OCI-LY1 (cell line): ENCODE results near the gene PDE1A.

Experiments used
- EZH2 ChIP-seq: fragments of 200-600 bp; sonication (generic), shearing (Covaris generic); IDR thresholded peaks from 2 replicates; pipeline ENCODE4 v1.8.0; 2017; ENCODE audit warnings: borderline replicate concordance, mixed run types, mild to moderate bottlenecking, antibody characterized with exemption, low read length, moderate library complexity, mixed read lengths
- TF ChIP-seq, protein P1 (sequence below): fragments of 200-600 bp; sonication (generic), shearing (Covaris generic); IDR thresholded peaks from 2 replicates; pipeline ENCODE4 v1.5.1; 2017; ENCODE audit warnings: mild to moderate bottlenecking, antibody characterized with exemption, low read length, moderate library complexity, mixed read lengths

DNA sequence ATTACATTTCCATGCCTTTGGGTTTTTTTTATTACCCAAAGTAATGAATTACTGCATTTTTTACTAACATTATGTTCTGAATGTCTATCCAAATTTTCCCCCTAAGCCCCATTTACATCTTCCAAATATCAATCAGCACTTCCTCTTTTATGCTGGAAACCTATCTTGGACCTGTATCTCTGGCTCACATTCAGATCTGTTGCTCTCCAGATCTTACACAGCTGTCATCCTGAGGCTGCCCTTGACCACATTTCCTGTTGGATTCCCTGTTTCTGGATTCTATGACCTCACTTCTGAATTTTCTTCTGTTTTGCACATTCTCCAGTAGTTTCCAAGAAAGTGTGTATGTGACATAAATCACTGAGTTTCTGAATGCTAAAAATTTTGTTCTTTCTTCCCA lies 146.7 kb downstream of the PDE1A start:
- no peak for TF ChIP-seq EZH2
- TF ChIP-seq, protein P1, sequence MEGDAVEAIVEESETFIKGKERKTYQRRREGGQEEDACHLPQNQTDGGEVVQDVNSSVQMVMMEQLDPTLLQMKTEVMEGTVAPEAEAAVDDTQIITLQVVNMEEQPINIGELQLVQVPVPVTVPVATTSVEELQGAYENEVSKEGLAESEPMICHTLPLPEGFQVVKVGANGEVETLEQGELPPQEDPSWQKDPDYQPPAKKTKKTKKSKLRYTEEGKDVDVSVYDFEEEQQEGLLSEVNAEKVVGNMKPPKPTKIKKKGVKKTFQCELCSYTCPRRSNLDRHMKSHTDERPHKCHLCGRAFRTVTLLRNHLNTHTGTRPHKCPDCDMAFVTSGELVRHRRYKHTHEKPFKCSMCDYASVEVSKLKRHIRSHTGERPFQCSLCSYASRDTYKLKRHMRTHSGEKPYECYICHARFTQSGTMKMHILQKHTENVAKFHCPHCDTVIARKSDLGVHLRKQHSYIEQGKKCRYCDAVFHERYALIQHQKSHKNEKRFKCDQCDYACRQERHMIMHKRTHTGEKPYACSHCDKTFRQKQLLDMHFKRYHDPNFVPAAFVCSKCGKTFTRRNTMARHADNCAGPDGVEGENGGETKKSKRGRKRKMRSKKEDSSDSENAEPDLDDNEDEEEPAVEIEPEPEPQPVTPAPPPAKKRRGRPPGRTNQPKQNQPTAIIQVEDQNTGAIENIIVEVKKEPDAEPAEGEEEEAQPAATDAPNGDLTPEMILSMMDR: no peak
